GM18519 (cell line): ENCODE measurements around the gene NMNAT3.

ENCODE experiments used
- ATAC-seq: cut with Tn5 transposase; IDR thresholded peaks from one replicate; pipeline ENCODE4 v1.9.1; 2021; ENCODE audit warnings: mild to moderate bottlenecking, moderate library complexity; ENCODE audit not compliant: unreplicated experiment, low FRiP score

The NMNAT3 gene

DNA sequence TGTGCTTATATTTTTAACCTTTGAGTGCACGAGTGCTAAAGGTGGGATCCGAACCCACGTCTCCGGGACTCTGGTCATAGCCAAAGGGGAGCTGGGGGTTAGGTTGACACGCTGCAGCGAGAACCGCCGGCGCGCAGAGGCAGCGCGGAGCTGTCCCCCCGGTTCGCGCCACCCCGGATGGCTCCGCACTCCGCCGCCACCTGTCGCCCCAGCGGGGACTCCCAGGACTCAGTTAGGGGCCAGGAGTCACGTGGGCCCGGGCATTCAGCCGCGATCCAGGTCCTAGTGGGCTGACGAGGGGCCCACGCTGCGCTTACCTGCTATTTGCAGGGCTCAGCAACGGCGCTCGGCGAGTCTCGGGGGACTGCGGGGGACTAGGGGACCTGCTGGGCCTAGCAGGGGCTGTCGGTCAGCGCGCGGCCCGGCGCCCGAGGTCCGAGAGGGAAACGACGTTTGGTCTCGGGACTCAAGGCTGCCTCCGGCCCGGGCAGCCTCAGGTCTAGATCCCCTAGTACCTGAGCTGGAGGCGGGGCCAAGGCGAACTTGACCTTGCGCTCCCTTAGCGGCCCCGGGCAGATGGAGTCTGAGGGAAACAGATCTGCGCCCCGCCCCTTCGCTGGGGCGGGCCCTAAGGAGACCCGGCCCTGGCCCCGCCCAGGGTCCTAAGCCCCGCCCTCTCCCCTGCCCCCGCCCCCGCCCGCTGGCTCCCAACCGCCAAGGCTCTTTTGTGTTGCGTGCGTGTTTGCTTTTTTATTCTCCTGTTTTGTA is at the start of gene NMNAT3:
Gene NMNAT3, minus strand, starts transcription at position 585 of the 768 bp plus-strand sequence. CDS start 50,248 bp downstream, outside the sequence.
- peak; percentile 91 for ATAC-seq

DNA sequence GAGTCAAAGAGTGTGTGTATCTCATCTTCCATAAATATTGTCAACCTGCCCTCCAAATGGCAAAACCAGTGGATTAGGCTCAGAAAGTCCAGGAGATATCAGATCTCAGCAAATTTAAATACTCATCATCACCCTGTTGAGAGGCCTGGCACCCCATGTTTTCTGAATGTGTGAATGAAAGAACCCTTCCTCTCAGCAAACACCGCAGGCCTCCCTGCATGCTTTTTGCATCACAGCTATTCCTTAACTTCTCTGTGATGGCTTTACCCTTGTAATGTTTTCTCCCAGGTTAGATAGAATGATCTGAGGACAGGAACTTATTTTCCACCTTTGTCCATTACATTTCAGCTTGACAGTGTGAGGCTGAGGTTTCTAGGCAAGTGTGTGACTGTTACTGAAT is 43.6 kb upstream of the NMNAT3 start:
- ATAC-seq, result no peak

DNA sequence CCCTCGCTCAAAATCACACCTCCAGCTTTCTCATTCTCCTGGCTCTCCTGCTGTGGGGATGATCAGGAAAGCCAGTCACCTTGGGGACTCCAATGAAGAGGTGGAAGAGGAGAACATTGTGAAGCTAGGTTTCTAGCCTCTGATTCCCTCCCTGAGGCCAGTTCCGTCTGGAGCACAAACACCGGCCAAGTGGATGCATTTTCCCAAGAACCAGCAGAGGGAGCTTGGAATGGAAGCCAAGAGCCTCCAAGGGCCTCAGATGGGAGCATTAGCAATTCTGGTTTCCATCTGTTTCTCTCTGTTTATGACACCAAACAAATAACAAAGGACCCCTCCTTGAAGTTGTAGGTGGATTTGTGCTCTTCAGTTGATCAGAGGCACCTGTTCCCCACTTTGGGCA is 40.6 kb upstream of the NMNAT3 start:
- no peak for ATAC-seq

DNA sequence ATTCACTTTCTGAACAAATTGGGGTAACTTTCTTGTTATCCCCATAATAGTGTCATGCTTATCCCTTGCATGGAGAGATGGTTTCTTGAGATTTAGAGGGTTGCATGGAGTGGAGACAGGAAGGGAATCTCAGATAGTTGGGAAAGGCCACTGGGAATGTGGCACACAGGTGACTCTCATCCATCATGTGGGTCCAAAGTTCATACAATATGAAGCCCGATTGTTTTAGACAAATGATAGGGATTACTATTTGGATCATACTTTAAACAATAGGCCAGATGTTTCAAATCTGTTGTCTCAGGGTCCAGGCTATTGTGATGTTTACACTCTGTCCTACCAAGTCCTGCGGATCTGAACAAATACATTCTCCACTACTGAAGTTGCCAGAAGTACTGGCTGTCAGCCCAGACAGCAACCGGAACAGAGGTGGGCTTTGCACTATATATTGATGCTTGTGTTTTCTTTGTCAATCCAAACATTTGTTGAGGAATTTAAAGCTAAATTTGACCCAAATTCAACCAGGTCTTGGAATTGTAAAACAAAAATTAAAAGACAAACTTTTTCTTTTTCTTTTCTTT is 39.2 kb upstream of the NMNAT3 start:
- ATAC-seq, result no peak

DNA sequence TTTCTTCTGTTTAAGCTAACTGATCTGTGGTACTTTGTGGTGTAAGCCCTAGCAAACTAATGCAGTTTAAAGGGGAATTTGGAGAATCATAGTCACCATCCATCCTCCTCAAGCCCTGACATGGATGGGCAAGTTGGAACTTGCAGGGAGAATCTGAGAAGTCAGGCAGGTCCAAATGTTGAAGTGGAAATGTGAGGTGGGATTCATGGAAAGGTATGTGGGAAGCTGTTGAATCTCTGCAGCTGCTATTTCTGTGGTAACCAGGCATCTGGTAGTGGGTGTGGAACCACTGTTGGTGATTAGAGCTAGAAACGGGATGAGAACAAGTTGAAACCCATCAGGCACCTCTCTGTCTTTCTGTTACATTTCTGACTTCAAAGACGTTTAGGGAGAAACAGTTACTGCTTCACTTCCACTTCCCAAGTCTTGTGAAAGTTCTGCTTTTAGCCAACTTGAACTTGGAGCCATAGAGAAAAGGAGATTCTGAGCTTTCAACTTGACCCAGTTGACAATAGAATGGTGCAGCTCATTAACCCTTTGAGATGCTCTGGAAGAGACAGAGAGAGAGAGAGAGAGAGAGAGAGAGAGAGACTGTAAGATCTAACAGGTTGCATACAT is 38.1 kb upstream of the NMNAT3 start:
- no peak for ATAC-seq

DNA sequence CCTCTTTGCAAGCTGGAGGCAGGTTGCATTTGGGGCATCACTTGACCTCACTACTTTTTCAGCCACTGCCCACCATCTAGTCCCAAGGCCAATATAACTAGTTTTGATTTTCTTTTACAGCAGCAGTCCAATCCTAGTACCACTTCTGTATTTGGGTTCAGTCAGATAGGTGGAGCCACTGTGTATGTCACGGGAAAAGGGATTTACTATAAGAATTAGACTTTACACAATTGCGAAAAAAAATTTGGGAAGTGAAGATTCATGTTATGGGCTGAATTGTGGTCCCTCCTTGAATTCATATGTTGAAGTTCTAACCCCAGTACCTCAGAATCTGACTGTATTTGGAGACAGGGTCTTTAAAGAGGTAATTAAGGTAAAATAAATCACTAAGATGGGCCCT is 37.4 kb upstream of the NMNAT3 start:
- no peak for ATAC-seq

DNA sequence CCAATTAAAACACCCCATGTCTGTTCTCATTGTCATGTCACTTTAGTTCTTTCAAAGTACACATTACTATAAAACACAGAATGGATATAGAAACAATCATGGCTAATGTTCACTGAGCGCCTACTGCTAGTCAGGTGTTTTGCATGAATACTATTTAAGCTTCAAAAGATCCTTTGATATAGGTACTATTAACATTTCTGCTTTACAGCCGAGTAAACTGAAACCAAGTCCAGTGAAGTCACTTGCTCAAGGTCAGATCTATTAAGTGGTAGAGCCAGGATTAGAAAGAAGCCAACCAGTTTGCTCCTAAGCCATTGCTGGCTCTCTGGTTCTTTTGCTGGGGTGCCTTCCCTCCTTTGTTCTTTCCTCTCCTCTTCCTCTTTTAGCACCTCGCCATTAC is 32.4 kb upstream of the NMNAT3 start:
- no peak for ATAC-seq

DNA sequence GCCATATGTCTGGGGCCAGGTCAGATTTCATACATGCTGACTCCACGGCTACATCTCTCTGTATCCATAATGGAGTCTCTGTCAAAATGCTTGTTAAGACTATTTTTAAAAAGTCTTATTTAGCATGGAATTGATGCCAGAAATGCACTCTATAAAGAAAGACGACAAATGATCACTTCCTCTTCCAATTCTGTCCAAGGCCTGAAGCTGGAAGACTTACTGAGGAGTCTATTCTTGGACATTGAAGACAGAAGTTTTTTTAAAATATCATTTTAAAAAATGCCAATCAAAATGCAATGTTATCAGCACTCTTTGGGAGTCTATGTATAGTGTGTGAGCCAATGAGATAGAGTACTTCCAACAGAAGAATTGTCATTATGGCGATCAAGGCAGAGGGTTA is 27.9 kb upstream of the NMNAT3 start:
- ATAC-seq, result no peak

DNA sequence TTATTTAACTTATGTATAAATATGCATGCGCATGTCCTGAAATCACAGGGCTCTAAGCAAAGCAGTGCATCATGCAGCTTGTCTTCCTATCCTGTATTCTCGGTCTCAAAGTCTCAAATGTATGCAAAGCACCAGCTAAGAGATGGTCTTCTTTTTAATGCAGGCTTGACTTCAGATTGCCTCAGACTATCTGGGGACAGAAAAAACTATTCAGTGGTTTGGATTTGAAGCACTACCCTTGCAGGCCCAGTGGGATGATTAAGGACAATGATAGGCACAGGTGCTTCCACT is 18.5 kb upstream of the NMNAT3 start:
- ATAC-seq, result no peak

DNA sequence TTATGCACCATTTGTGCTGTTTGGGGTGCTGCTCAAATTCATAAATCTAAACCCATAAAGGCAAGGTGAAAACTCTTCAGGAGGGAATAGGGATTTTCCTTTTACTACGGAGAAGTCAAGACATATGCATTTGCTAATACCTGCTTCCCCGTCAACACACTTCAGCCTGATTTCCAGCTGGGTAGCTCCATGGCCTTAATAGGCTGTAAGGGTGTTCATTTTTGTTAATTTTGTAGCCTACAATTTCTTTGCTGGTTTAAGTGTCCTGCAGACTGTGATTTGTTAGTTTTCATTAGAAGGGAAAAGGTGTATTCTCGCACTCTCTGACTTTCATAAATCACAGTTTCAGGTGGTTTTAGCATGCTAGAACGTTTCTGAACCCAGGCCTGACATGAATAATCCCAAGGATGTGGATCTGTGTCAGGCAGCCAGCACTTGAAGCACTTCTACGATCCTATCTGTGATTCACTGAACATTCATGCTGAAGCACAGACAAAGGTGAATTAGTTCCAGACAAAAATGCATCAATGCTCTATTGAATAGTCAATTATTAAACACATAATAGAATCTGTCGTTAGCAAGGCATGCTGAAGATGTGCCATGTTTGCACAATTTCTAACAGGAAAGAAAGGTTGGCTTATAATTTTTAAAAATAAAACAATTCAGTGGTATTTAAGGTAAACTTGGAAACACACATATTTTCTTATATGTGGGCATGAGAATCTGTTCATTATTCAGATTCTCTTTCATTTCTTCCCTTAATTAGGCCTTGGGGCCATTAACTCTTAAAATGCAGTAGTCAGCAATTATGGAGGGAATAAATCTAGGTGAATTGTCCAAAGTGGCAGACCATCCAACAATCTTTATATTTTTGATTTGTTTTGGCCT is 17.9 kb upstream of the NMNAT3 start:
- no peak for ATAC-seq

DNA sequence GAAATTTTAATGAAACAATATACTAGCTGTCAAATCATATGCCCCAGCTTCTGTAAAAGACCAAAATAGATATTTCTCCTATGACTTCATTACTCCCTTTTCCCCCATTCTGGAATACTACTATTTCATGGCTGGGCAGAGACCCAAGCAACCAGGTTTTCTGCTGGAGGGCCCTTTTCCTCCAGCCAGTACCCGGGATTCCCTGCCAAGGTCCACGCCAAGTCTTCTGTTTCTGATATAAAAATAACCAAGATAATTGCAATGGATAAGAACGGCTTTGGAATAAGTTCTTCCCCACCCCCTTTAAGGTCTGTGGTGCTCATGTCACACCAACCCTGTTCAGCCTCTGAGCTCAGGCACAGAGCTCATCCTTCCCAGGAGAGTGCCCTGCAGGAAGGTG is 17.2 kb upstream of the NMNAT3 start:
- ATAC-seq, result no peak

DNA sequence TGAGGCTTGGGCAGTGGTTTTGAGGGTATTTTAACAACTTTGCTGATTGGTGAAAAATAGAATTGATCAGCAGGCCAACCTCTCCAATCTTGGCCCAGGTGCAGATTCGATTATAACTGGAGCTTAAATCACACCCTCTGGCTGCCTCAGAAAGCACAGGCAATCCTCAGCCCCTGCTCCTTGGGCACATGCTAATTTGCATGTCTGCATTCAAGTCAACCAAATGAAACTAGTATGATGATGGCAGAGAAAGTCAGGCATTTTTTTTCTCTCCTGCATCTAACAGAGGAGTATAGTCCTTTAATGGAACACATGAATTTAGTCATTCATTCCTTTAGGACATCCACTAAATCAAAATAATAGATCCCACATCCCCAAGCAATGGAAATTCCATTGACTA is 16.8 kb upstream of the NMNAT3 start:
- no peak for ATAC-seq

DNA sequence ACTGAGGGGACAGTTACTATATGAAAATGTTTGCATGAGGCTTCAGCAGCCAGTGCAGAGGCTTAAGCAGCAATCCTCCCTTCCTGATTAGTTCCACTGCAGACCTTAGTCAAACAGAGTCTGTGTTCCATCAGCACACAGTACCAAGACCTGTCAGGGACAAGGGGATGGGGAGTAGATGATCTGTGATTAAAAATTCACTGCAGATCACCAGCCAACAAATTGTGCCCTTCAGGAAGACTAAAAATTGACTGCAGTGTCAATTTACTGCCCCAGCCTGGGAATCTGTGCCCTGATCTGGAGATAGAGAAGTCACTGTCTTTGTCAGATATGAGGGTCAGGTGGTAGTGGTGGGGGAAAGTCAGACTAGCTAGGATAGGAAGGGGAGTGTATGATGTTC is 13.8 kb upstream of the NMNAT3 start:
- no peak for ATAC-seq

DNA sequence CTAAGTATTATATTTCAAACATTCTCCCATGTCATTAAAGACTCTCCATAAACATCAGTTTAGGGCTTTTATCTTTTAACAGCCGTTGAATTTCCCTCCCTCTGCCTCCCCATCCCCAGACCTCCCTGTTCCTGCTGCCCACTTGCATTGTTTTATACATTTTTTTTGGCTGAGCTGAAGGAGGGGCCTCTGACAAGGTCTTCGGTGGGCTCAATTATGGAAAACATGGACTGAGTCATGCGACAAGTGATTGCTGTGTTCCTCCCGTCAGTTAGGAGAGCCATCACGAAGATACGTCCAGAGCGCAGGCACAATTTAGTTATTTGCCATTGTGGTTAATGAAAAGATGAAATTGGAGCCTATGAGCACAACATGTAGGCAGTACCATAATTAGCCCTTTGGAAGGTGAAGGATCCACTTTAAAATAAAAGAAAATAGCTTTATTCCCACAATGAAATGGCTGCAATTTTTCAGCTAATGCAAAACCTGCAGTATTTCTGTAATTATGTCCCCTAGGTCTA is 12.0 kb upstream of the NMNAT3 start:
- ATAC-seq, result no peak

DNA sequence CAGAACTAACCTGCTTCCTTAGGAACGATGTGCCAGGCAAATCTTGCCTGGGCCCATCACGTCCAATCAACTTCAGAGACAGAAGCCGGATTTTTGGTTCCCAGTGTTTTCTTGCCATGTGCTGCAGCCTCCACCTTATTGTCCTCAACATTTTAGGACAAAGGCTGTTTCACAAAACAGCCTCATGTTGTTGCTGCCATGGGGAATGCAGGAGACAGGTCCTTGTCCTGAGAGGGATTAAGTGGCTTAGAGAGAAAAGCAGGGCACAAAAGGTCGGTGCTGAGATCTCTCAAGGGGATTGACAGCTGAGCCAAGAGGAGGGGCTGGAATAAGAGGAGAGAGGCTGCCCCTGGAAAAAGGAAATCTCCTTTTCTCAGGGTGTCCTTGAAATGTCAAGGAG is 11.3 kb upstream of the NMNAT3 start:
- ATAC-seq, result no peak

DNA sequence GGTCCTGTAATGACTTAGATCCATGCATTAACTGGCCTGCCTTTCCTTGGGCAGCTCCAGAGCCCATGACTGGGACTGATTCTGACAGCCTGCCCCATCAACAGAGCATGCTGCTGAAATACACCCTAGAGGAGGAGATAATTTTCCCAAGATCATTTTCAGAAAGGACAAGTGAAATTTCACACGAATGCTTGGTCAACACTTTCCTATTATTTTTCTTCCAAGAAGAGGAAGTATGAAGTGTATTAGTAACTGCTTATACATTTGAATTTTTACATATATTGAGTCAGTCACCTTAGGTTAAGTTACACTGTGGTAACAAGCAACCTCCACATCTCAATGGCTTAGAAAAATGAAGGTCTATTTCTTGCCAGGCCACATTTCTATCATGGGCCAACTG is 9.7 kb upstream of the NMNAT3 start:
- ATAC-seq, result no peak

DNA sequence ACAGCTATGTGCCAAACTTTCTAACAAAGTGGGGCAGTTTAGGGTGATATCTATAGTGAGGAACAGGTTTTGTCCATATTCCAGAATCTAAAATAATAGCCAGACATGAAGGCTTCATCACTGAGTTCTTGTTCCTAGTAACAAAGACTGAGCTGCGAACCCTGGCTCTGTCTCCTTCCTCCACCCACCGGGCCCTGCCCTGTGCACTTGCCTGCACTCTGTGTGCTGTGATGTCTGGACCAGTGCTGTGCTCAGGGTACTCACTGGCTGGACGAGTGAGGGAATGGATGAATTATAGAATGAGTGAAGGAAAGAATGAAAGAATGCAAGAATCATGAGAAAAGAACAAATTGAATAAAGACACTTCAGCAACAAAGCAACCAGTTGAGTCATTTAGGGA is 8.9 kb upstream of the NMNAT3 start:
- ATAC-seq, result no peak

DNA sequence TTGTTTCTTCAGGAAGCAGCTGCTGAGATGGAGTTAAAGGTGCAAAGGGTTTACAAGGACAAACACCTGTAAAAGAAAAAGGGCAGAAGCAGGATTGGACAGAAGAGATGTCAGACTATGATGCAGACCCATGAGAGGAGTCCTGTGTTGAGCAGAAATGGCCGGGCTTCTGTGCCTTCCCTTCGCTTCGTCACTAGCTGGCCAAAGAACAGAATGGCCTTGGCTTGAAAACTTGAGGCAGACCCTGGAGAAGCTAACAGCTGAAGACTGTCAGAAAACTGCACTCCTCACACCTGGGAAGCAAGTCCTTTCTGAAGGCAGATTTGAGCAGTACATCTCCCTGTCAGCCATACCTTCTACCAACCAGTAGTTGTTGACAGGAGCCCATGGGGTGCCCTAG is 8.4 kb upstream of the NMNAT3 start:
- ATAC-seq, result no peak

DNA sequence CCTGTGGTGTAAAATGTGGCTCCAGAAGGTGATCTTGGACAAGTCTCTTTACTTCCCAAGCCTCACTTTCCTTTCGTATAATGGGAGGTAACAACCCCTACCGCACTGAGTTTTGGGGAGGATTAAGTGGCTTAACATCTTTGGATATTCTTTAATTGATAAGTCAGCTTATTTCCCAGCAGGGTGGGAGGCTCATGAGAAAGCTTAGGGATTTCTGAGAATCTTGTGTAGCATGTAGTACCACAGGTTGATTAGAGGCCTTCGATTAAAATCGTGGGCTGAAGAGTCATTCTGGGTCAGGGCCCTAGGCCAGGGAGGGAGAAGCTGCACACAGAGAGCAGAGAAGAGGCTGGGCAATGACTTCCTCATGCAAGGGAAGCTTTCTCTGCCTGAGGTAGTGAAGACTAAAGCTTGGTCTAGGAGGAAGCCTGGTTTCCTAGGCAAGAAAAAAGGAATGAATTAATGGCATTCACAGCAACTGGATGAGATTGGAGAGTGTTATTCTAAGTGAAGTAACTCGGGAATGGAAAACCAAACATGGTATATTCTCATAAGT is 1.5 kb upstream of the NMNAT3 start:
- ATAC-seq, result no peak

DNA sequence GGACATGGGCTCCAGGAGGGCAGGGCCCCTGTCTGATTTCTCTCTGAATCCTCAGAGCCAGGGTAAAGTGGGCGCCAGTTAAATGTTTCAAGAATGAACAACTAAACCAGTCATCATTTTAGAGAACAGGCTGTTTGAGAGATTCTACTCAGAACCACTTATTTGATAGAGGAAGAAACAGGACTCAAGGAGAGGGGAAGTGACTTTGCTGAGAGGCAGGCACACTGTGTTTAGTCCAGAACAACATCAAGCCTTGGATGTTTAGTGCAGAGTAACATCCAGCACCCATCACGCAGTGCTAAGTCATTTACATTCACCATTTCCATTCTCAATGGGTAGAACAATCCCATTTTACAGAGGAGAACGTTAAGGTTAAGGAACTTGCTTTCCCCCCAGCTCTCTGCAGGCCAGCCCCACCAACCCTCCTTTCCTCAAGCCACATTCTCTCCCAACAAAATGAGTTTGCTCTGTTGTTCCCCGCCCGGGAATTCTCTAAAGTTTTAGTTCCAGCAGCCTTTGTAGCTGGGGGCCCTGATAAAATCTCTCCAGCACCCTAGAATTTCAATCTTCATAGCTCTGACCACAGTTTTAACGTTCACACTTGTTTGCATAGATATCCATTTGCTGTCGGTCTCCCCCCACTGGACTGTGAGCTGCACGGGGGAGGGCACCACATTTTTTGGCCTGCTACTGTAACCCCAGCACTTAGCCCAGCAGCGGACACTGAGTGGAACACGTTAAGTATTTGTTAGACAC is 962 bp downstream of the NMNAT3 start:
- ATAC-seq, result no peak
